HG03457 (cell line): ENCODE measurements around the gene GPHN.

Experiments used
- ATAC-seq: cut with Tn5 transposase; IDR thresholded peaks from one replicate; pipeline ENCODE4 v1.9.1; 2021; ENCODE audit warnings: moderate number of reproducible peaks; ENCODE audit not compliant: unreplicated experiment

GPHN gene

GRCh38 chr14:66507722-66508546, at the start of gene GPHN:
Gene GPHN, plus strand, starts transcription at chr14:66508147.
- peak; percentile 79 for ATAC-seq

GRCh38 chr14:66459603-66460002, 48.3 kb upstream of the GPHN start:
- ATAC-seq = no peak

- no peak for ATAC-seq
Measured at GRCh38 chr14:66464261-66464660, 43.7 kb upstream of the GPHN start.

- ATAC-seq = no peak
Measured at GRCh38 chr14:66468778-66469367, 39.1 kb upstream of the GPHN start.

- ATAC-seq = no peak
Measured at GRCh38 chr14:66471584-66471983, 36.4 kb upstream of the GPHN start.

GRCh38 chr14:66472251-66472650, 35.7 kb upstream of the GPHN start:
- no peak for ATAC-seq

- no peak for ATAC-seq
Measured at GRCh38 chr14:66473223-66473622, 34.7 kb upstream of the GPHN start.

- no peak for ATAC-seq
Measured at GRCh38 chr14:66476964-66477363, 31.0 kb upstream of the GPHN start.

GRCh38 chr14:66477567-66477966, 30.4 kb upstream of the GPHN start:
- ATAC-seq = no peak

GRCh38 chr14:66482873-66483272, 25.1 kb upstream of the GPHN start:
- ATAC-seq = no peak

- no peak for ATAC-seq
Measured at GRCh38 chr14:66483322-66483721, 24.6 kb upstream of the GPHN start.

GRCh38 chr14:66485029-66485428, 22.9 kb upstream of the GPHN start:
- no peak for ATAC-seq

GRCh38 chr14:66485910-66486421, 22.0 kb upstream of the GPHN start, which contains the start of gene CCDC196:
Gene CCDC196, plus strand, starts transcription at chr14:66486371. Its CDS starts 132 bp downstream, at chr14:66486503.
- no peak for ATAC-seq

- ATAC-seq = no peak
Measured at GRCh38 chr14:66487164-66487563, 20.8 kb upstream of the GPHN start.

- ATAC-seq = no peak
Measured at GRCh38 chr14:66490143-66491111, 17.5 kb upstream of the GPHN start.

- ATAC-seq = no peak
Measured at GRCh38 chr14:66493750-66494149, 14.2 kb upstream of the GPHN start.

- ATAC-seq = peak; percentile 69
Measured at GRCh38 chr14:66495218-66496098, 12.5 kb upstream of the GPHN start.

- no peak for ATAC-seq
Measured at GRCh38 chr14:66496188-66496807, 11.6 kb upstream of the GPHN start.

- ATAC-seq = no peak
Measured at GRCh38 chr14:66496911-66497310, 11.0 kb upstream of the GPHN start.

- no peak for ATAC-seq
Measured at GRCh38 chr14:66498311-66498710, 9.6 kb upstream of the GPHN start.
